MV-4-11 (cell line): ENCODE results near the gene NRCAM.

Experiments used
- DNase-seq: peaks from one replicate; lab custom pipeline; 2025; lab: John Stamatoyannopoulos, UW

The NRCAM gene

DNA sequence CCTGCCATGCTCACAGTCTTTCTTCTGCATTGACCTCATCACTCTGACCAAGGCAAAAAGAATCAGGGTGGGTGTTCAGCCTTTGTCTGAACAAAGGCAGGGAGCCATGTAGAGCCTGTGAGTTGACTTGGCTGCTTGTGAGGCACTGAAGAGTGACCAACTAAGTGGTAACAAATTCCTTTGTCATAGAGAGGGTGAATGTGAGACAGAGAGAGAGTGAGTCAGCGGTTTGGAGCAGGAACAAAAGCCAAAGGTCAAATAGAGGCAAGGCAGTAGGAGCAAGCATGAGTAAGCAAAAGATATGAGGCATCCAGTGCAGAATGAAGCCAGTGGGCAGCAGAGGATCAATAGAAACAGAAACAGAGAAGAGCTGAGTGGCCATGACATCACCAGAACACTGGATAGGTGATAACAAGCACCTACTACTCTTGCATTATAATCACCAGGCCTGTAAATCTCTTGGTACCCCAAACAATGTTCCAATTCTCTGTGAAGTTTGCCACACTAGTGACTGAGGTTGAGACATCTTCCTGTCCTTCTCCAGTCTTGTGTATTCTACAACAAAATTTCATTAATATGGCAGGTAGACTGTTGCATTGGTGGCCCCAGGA is 209.9 kb downstream of the NRCAM start:
- peak; percentile 15 for DNase-seq

DNA sequence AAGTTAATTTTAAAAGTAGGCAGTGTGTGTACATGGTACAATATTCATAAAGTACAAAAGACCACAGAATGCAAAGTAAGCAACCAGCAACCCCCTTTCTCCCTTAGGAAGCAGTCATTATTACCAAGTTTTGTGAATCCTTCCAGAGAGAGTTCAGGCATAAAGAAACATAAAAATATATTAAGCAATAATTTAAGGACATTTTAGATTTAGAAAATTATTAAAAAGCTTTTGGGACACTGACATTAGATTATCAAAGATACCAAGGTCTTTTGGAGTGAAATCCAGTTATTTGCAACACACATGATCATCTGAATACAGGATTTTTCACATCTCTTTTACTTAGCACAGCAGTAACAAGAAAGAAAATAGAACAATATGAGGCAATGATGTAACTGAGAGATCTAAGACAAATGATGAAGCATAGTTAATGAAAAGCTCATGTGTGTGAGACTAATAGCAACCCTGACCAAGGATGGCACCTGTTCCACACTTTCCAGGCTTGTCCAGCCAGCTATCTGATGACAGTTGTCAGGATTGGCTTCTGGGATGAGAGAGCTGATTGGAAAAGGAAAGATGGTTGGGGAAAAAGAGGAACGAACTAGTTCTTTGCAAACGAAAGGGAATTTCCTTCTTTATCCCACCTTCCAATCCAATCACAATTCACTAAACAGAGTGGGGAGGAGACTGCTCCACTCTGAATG is 210.6 kb downstream of the NRCAM start:
- DNase-seq: no peak

DNA sequence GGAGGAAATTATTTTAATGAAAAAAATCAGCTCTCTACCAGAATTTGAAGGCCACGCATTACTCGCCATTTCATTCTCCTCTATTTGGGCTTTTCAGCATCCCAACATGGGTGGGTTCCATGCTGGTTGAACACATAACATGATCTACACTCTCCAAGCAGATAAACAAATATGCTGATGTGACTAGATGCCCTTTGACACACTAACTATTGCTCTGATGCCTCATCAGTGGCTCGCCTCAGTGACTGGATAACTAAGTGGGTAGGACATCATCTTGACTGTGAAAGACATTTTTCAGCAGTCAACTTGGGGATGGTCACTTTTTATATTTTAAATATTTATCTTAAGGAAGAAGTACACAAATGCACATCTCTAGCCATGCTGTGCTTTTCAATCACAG is 212.1 kb downstream of the NRCAM start:
- DNase-seq: no peak

DNA sequence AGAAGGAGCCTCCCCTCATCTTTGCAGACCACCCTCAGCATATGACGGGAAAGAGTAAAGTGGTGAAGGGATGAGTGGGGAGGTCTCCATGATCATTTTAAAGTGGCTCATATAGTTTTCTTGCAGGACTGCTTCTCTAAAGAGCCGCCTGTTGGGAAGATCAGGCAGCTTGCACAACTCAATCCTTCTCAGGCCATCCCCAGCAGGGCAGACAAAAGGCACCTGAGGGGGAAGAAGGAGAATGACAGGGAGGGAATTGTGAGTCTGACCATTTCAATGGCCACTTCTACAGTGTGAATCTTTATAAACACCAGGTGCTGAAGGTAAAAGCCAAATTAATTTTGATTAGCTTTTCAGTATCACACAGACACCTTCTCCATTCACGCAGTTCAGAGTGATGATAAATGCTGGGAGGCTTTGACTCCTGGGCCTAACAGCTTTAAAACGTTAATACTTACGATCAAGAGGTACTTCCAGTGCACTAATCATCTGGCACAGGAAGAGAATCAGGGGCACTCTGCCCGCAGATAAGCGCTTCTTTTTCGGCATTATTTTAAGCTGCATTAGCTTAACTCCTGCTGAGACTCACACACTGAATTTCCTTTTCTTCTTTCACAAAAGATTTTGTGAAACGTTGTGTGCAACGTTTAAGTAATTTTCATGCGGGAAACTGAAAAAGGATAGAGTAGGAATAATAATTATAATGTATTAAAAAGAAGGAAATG is 216.6 kb downstream of the NRCAM start:
- DNase-seq: no peak

DNA sequence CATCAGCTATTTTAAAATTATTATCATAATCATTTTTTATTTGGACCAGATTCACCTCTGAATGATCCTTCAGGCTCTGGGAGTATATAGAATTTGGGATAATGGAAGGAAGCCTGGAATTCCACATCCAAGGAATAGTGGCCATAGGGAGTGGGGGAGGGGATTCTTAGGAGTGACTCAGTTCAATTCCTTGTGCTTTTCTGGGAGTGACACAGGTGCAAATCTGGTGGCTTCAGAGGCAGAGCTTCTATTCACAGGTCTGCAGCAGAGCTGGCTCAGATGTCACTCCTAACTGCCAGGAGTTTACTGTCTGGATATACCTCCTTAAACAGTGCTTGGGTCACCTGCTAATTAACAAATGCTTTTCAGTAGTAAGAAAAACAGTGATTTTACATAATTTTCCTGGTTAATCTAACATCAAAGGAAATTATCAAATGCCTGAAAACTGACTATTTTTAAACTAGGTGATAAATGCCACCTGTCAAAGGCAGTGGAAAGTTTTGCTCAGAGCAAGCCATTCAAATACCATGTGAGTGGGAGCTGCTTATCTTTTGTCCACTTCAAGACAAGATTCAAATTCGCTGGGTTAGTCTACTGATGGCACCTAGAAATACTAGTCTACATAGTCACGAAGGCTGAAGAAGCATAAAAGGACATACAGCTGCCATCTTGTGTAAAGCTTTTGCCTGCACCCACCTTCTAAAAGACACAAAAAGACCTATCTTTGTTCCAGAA is 219.4 kb downstream of the NRCAM start:
- no peak for DNase-seq

DNA sequence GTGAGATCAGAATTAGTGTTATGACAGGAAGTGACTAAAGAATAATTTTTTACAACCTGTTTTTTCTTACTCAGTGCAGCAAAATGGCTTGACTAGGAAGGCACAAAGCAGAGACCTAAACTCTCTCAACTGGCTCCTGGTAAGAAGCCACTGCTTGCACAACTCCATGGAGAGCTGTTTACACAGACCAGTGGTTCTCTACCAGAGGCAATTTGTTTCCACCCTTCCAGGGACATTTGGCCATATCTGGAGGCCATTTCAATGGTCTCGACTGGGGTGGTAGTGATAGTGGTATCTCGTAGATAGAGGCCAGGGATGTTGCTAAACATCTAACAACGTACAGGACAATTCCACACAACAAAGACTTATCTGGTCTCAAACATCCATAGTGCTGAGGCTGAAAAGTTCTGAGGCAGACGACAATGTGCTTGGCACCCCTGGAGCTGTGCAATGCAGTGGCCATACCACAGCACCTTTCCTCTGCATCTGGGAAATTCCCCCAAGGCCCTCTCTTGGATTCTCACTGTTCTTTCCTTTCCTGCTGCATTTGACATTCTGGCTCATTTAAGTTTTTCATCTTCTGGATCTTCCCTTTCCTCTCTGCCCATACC is 220.7 kb downstream of the NRCAM start:
- peak; percentile 14 for DNase-seq

DNA sequence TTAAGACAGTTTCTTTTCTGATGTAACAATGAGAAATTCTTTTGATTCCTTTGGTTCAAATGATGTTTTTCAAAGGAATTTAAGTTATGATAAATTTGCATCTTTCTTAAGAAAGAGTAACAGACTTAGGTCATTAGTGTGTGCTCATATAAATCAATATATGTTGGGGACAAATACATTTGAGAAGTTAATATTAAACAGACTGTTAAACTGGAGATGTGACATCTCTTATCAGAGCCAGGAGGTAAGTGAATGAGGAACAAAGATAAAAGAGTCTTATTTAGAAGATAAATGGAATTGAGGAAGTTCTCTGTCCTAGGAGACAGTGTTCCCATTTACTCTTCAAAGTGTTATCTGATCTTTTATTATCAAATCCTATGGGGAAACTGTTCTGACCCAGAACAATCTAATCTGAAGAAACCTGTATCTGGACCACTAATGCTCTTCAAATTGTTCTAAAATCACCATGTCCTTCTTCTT is 221.2 kb downstream of the NRCAM start:
- DNase-seq: peak; percentile 14

DNA sequence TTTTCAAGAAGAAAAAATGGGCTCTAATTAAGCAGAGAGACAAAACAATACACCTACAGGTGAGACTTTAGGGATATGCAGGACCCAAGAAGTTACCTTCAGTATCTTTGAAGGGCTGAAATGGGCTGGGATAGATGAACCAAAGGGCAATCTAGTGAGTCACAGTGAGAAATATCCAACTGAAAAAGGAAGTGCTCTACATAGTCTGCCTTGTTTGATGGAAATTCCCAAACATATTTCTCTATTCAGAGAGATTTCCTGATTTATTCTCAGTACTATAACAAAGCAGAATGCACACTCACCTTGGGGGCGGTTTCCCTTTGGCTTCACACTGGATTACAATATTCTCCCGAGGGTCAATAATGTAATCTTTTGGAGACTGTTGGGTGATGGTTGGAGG is 222.0 kb downstream of the NRCAM start:
- DNase-seq: no peak

DNA sequence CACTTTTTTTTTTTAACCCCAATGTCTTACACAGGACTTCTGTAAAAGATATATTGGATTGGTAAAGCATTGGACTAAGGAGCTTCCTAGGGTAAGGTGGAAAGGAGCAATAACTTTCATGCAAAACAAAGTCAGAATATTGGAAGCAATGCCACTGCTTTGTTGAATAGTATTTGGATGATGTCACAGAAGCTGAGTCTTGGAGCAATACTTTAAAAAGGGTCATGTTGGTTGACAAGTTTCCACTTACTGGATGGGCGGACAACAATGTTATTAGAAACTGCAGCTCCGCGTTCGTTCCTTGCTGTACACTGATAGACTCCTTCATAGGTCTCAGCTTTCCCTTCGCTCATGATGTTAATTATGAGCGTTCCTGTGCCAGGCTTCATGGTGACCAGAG is 224.2 kb downstream of the NRCAM start:
- DNase-seq: no peak

DNA sequence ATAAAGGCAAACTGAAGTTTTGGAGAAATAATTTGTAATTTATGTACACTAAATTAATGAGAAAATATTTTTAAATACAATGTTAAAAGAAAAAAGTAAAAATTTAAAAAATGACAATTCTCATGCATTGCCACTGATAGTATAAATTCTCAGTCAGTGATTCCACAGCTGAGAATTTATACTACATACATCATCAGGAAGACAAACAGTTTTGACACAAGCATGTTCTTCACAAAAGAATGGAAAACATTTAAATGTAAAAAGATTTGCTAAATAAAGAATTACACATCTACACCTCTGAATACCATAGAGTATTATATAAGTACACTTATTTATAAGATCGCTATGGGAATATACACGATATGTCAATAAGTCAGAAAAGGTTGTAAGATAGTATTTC is 225.0 kb downstream of the NRCAM start:
- no peak for DNase-seq

DNA sequence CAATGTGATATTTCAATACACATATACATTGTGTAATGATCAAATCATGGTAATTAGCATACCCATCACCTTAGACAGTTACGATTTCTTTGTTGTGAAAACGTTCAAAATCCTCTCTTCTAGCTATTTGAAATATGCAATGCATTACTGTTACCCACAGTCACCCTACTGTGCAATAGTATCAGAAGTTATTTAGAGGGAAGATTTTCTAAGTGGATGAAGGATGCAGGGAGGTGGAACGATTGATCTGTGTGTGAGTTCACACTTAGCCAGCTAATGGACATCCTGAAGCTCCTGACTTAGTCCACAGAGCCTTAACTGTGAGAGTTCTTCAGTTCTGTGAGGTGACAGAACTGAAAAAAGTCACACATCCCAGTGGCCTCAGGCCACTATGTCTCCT is 228.9 kb downstream of the NRCAM start:
- no peak for DNase-seq

DNA sequence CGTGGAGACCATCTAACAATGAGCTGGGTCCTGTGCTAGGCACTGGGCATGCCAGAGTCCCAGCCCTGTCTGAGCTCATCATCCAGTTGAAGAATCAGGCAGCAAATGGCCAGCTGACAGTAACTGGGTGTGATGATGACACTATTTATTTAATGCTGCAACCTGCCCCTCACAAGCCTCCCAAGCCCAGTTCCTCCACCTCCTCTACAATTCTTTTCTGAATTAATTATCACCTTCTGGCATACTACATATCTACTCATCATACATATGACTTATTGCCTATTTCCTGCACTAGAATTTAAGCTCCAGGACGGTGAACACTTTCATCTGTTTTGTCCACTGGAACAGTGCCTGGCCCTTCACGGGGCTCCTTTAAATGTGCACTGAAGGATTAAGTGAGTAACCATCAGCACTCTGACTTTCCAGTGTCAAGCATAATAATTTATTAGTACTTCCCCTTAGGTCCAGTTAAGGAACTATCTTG is 229.4 kb downstream of the NRCAM start:
- DNase-seq: no peak

DNA sequence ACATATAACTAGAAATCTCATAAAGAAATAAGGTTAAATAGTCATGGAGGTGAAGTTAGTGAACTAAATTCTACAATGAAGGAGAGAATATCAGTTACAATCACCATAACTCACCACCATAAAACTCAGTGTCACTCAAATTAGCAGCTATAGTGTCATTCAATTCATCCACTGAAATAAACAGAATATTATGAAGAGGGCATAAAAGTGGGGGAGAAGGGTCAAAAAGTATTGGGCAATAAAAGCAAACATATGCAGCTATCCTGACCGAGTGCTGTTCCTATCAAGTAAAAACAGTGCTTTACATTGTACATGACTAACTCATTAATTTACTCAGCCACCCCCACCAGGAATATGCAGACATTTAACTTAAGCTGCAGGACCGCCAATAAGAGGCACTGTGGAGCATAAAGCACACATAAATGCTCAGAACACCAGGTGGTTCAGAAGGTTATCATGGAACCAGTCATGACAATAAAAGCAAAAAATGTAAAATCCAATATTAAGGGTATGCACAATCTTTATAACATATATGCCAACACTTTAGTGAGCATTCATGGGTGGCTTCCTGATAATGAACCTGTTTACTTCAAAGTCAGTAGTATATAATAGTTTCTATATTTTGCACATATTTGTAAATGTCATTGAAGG is 230.6 kb downstream of the NRCAM start:
- no peak for DNase-seq

DNA sequence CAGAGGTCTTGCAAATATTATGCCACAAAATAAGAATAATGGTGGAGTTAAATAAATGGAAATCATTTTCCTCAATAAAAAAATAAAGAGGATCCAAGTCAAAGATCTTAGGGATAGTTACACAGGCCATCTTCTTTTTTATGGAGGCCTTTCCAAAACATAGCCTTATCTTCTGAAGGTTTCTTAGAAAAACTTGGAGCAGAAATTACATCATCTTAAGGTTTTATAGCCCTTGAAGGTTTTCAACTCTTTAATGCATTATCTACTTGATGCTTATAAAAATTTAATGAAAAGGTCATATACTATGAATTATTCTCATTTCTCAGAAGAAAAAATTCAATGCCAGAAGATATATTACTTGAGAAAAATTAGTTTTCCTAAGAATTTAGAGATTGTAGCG is 231.8 kb downstream of the NRCAM start:
- no peak for DNase-seq

DNA sequence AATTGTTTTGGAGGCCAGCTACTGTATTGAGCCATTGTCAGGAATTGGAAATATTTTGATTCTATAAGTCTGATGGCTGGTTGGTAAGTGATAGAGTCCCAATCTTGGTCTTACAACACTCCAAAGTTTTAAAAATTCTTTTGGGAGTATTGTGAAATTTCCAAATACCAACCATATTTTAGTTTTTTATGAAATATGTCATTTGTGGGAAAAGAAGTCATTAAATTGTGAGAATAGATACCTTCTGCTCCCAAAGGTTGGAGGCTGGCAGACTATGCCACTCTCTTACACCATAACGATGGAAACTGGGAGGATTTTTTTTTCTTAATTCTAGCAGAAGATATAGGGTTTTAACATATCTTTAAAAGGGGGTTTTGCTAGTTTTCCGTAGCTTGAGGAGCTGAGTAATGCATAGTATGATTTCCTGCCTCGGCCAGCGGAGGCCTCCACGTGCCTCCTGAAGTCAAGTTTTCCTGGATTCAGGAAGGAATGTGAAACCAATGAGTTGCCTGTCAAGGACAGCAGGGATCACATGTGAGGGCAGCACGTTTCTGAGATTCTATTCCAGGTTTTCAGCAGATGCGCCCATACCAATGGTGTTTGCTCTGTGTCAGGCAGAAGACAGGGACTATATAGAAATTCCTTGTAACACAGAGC is 233.9 kb downstream of the NRCAM start:
- DNase-seq: no peak

DNA sequence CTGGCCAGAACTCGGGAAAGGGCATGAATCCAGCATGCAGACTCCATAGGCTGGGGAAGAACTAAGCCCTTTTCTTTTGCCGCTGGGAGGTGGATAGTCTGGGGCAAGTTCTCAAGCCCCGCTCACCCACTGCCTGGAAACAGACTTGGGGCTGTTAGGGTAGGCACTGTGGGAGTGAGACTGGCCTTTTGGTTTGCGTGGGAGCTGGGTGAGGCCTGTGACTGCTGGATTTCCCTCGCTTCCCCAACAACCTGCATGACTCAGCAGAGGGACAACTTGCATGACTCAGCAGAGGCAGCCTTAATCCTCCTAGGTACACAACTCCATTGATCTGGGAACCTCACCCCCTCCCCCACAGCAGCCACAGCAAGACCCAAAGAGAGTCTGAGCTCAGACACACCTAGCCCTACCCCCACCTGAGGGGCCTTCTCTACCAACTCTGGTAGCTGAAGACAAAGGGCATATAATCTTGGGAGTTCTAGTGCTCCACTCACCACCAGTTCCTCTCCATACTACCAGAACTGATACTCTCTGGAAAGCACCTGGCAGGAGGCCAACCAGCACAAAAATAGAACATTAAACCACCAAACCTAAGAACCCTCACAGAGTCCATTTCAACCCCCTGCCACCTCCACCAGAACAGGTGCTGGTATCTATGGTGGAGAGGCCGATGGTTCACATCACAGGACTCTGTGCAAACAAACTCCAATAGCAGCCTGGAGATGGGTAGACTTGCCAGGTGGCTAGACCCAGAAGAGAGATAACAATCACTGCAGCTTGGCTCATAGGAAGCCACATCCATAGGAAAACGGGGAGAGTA is 244.6 kb downstream of the NRCAM start:
- no peak for DNase-seq

DNA sequence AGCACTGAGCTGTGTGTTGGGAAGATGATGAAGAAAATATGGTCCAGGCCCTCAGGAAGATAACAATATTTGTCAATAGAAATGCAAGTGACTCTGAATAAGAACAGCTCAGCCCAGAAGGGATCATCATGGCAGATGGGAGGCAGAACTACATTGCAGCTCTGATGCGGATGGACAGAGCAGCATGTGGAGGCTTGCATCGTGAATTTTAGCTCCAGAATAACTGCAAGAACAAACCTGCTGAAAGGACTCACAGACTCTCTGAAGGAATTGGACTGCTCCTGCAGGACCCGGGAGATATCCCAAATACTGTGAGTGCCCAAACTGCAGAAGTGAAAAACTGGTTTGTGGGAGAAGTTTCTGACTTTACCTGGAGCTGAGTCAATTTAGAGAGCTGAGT is 245.4 kb downstream of the NRCAM start:
- no peak for DNase-seq

DNA sequence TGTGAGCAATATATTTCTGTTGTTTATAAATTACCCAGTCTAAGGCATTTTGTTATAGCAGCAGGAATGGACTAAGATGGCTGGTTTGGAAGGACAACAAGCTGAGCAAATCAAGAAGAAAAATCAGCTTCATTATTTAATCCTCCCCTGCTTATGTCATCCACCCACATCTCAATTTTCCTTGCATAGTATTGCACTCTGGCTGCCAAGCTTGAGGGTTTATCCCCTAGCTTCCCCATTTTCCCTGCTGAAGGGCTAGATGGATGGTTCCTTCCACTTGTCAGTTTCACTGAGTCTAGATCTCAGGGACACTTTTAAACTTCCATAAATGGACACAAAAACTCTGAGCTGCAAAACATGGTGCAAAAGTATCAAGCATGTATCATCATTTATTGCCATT is 250.9 kb downstream of the NRCAM start:
- peak; percentile 18 for DNase-seq

DNA sequence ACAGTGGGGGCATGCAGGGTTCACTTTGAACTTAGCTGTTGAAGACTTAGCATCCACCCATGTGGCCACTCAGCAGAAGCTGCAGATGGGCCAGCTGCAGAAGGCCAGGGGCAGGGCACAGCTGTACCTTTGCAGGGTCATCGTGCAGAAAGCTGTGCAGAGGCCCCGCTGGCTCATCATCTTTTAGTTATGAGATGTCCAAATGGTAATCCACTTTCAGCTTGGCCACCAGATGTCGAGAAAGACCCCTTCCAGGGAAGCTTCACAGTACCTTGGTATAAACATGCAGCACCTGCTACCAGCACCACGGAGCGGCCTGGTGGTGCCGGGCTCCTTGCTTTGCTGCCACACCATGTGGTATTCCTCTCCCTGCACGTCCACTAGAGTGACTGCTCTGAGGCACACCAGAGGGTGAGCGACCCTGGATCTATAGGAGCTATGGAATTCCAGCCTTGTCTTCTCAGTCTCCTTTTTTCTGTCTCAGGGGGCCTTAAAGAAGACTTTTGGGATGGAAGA is 251.9 kb downstream of the NRCAM start:
- no peak for DNase-seq

DNA sequence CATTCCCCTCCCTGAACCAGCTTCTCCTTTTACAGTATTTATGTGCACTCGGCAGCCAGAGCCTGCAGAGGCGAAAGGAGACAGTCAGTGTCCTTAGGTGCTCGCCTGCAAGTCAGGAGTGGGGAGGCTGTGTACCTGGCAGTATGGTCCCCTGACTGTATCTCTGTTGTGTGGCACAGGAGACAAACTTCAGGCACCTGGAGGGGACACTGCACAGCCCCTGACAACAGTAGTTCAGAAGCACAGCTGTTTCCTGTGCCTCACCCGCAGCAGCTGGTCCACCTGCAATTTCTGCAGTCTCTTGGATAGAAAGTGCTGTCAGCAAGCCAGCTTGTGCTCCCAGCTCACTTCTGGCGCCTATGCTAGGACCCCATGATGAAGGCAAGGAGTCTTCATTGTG is 252.7 kb downstream of the NRCAM start:
- DNase-seq: no peak
